Glomerular visceral epithelial cell (primary cell): ENCODE data around the gene TCF3.

Experiments used
- DNase-seq: peaks from one replicate; pipeline ENCODE4 v3.0.0-alpha.2; 2016; ENCODE audit errors: extremely low spot score

The TCF3 gene

GRCh38 chr19:1580957-1581356 lies 71.5 kb downstream of the TCF3 start:
- DNase-seq: no peak

DNA sequence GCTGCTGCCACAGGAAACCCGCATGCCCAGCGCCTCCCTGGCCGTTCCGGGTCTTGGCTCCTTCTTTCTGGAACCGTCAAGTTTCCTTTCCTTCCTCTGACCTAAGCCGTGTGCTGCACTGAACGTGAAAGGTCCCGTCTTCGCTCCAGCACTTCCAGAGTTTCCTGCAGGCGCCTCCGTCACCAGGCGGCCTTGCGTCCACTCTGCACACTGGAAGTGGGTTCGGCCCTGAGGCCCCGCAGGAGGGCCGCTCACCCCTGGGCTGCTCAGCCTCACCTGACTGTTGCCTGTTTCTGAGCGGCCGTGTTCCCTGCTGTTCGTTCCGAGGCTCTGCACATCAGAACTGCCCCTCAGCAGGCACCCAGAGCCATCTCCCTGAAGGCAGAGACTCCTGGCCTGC lies 72.0 kb downstream of the TCF3 start:
- DNase-seq: no peak

GRCh38 chr19:1579222-1579621 lies 73.2 kb downstream of the TCF3 start:
- no peak for DNase-seq

GRCh38 chr19:1577929-1578618 lies 74.3 kb downstream of the TCF3 start:
- no peak for DNase-seq

DNA sequence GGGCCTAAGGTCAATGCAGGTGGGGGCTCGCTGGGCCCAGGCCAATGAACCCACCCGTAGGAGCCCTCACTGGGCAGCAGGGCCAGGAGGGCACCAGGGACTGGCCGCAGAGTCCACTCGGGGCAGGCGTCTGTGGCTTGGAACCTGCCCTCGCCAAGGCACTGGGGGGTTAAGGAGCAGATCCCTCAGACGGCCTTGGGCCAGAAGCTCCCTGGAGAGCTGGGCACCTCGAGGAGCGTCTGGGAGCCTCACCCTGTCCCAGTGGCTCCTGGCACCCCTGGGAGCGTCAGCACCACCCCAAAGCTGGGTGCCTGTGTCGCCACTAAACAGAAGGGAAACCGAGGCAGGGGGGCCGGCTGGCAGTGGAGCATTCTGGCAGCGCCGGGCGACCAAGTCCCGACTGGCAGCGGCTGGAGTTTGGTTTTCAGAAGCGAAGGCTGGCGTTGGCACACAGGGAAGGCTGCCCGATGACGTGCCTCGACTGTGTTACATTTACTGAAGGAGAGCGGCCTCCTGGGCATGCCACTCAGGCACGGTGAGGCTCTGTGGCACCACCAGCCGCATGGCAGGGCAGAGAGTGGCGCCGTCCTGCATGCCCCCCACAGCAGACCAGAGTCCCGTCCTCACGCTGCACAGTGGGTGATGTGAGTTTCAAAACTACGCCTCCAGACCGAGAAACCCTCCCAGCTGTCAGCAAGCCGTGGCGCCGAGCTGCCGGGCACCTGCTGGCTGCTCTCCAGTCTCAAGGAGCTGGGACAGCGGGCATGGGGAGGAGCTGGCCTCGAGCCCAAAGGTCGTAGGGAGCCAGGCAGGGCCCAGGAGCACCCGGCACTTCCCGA lies 75.1 kb downstream of the TCF3 start:
- DNase-seq: no peak

DNA sequence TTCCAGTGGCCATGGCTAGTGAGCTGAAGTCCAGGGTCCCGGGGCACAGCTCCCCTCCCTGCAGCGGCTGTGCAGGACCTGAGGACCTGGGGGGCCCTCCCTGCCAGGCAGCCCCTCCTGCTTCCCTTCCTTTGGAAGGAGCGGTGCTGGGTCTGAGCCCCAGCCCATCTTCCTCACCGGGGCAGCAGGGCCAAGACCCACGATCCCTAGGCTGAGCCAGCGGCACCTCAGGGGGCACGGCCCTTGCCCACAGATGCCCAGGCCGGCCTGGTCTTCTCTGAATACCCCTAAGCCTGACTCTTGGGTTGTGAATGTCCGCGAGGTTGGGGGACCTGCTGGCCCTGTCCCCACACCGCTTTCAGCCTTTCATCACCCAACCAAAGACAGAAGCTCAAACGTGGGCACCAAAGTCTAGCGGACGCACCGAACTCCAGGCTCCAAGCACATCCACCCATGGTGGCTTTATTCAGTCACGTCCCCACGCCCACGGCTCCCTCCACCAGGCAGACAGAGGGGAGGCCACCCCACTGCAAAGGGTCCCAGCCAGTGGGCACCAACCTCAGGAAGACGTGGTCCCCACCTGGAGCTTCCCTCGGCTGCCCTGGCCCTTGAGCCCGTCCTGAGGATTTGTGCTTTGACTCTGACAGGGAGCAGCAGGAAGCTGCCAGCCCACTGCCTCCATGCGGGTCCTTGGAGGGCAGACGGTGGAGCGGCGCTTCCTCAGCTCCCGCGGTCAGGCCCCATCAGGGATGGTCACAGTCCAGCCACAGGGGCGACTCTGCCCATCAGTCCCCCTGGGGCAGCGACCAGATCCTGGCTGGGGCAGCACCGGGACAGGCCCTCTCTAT lies 75.9 kb downstream of the TCF3 start:
- no peak for DNase-seq

DNA sequence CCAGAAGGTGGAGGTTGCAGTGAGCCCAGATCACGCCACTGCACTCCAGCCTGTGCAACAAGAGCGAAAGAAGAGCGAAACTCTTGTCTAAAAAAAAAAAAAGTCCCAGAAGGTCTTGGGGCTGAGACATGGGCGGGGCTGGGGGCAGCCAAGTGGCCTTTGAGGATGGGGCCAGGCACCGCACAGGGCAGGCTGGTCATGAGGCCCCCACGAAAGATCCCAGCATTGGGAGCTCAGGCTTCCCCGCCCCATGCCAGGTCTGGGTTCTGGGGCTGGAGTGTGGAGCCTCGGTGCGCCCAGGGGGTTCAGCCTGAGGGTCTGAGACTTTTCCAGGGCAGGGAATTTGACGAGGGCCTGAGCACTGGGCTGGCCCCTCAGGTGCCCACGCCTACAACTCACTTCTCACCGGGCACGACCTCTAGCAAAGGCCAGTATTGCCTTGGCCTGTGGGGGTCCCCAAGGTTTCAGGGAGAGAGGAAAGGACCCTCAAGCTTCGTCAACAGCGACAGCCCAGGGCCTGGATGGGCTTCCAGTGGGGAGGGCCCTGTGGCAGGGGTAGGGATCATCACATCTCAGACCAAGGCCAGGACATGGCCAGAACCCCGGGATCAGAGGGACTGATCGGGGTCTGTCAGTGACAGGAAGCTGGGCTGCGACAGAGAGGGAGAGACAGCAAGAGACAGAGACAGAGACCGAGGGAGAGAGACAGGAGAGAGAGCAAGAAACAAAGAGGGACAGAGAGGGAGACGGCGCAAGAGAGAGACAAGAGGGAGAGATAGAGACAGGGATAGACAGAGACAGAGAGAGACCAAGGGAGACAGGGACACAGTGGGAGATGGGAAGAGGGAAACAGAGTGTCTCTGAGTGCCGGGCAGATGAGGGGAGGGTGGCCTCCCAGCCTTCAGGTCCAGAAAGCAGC lies 76.8 kb downstream of the TCF3 start:
- no peak for DNase-seq

DNA sequence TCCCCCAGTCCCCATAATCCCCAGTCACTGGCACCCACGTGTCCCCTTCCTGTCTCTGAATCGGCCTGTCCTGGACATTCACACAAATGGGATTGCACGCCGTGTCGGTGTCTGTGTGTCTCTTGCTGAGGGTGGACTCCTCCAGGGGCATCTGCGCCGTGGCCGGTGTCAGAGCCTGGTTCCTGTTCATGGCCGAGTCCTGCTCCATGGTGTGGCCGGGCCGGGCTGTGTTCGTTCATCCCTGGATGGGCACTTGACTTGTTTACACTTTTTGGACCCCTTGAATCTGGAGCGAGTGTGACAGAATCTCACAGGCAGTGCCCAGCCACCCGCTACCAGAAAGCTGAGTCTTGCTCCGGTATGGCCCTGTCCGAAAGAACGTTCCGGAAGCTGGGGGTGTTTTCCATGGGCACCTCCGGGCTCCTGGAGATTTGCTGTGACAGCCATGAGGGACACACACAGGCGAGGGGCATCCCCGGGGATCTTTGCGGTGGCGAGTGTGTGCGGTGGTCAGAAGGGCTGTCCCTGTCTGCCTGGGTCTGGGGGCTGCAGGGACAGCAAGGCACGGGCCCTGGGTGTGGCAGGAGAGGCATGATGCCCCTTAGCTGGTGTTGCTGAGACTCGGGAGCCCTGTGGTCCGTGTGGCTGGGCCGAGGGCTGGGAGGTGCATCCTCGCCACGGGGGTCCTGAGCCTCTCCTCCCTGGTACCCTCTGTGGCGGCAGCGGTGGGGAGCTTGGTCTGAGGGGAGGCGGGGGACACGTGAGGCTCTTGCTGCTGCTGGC lies 77.9 kb downstream of the TCF3 start:
- no peak for DNase-seq

- no peak for DNase-seq
These were observed 79.6 kb downstream of the TCF3 start for GRCh38 chr19:1572795-1573194.

DNA sequence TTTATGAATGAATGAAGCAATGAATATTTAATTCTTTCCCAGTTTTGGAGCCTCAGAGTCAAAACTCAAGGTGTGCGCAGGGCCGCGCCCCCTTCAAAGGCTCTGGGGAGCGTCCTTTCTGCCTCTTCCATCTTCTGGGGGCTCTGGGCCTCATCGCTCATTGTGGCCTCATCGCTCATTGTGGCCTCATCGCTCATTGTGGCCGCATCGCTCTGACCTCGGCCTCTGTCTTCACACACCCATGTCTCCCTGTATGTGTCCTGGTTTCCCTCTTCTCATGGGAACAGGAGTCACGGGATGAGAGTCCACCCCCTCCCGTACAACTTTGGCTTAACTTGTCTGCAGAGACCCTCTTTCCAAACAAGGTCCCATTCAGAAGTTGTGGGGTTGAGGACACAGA lies 81.1 kb downstream of the TCF3 start:
- no peak for DNase-seq

DNA sequence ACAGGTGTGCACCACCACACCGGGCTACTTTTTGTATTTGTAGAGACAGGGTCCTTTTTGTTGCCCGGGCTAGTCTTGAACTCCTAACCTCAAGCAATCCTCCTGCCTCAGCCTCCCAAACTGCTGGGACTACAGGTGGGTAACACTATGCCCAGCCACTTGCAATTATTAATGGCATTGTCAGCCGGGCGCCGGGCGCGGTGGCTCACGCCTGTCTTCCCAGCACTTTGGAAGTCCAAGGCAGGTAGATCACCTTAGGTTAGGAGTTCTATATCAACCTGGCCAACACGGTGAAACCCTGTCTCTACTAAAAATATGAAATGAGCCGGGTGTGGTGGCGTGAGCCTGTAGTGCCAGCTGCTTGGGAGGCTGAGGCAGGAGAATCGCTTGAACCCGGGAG lies 81.6 kb downstream of the TCF3 start:
- DNase-seq: no peak

GRCh38 chr19:1569997-1570396 lies 82.4 kb downstream of the TCF3 start:
- DNase-seq: no peak

DNA sequence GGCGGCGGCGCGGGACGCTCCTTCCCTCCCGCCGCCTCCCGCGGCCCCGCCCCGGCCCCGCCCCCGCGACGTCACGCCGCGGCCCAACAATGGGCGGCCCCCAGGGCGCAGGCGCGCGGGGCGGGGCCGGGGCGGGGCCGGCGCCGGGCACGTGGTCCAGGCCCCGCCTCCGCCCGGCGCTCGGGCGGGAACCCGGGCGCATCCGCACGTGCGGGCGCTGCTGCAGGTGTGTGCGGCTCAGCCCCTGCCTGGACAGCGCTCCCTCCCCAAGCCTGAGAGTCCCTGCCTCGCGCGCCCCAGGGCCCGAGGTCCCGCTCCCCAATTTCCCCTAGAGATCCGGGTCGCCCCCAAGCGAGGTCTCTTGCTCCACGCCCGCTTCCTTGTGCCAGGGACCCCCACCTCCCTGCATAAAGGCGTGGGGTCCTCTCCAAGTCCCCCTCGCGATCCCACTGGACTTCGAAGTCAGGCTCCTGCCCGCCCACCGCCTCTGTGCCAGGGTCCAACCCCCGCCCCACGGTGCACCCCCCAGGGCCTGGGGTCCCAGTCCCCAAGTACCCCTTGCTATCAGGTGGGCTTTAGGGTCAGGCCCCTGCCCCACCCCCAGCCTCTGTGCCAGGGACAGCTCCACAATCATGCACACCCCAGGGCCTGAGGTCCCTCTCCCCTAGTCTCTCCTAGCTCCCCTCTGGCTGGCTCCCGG lies 83.9 kb downstream of the TCF3 start, which contains the start of gene MEX3D:
Gene MEX3D, minus strand, starts transcription at position 6 of the 700 bp plus-strand sequence. CDS start 267 bp downstream, outside the sequence.
- peak; percentile 89 for DNase-seq

- no peak for DNase-seq
These were observed 84.6 kb downstream of the TCF3 start for GRCh38 chr19:1567848-1568227.

DNA sequence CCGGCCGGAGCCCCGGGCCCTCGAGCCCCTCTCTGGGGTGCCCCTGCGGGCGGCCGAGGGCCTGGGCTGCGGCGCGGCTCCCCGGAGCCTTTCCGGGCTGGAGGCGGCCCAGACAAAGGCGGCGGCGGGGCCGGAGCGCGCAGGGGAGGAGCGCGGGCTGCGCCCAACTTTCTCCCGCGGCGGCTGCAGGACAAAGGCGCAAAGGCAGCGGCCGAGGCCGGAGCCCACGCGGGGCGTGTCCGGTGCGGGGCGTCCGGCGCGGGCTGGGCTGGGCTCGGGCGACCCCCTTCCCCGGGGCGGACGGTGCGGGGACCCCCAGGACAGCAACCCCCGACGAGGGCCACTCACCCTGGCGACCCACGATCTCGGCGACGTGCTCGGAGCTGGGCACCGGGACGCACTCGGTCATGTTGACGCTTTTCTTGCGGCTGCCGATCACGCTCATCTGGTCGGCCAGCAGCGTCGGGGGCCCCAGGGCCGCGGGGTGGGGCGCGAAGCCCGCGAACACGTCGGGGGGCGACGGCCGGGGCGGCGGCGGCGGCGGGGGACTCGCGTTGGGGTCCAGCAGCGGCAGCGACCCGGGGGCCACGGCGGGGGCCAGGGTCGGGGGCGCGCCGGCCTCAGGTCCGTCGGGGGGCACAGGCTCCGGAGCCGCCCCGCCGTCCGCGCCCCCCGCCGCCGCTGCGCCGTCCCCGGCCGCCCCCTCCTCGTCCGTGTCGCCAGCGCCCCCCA lies 85.1 kb downstream of the TCF3 start:
- DNase-seq: peak; percentile 47

- peak; percentile 89 for DNase-seq
These were observed 85.9 kb downstream of the TCF3 start for GRCh38 chr19:1566392-1567115.

DNA sequence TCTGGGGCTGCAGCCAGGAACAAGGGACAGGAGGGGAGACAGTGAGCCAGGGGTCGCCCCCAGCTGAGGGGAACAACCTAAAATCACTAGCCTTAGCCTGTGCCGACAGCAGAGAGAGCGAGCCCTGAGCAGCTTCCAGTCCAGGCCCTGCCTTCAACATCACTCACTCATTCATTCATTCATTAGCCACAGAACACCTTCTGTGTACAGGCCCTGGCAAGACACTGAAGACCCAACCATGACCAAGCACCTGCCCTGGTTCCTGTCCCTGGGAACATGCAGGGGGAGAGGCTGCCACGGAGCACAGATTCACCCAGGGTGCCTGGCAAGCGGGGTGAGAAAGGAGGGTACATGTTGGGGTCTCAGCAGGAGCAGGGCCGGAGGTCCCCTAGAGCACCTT lies 89.2 kb downstream of the TCF3 start:
- no peak for DNase-seq

DNA sequence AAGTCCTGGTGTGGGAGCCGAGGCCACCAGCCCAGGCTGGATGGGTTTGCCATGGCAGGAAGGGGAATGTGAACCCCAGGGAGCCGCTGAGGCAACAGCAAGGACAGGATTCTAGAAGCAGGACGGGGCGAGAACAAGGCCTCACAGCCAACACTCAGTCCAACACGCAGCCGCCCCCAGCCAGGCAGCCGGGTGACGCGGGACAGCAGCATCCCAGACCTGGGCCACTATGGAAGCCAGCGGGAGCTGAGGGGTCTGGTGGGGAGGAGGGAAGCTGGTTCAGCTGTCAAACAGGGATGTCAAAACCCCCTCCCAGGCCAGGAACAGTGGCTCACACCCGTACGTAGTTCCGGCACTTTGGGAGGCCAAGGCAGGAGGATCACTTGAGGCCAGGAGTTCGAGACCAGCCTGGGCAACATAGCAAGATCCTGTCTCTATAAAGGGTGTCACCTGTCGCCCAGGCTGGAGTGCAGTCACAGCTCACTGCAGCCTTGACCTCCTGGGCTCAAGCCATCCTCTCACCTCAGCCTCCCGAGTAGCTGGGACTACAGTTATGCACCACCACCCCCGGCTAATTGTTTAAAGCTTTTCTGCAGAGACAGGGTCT lies 91.1 kb downstream of the TCF3 start:
- DNase-seq: no peak
